ELF-1 (cell line): Measurements from ENCODE around the gene H1-8.
"Not testable (repeated sequence)": the region's sequence is repeated elsewhere in the genome, so short reads cannot be mapped to it uniquely, and the experiment has no call there.

Experiments used
- DNase-seq: peaks from one replicate; pipeline ENCODE4 v3.0.0-alpha.2; 2016; ENCODE audit warnings: low read depth, low spot score

The H1-8 gene

DNA sequence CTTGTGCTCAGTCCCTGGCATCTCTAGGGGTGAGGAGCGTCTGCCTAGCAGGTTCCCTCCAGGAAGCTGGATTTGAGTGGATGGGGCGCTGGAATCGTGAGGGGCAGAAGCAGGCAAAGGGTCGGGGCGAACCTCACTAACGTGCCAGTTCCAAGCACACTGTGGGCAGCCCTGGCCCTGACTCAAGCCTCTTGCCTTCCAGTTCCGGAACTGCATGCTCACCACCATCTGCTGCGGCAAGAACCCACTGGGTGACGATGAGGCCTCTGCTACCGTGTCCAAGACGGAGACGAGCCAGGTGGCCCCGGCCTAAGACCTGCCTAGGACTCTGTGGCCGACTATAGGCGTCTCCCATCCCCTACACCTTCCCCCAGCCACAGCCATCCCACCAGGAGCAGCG lies 9.6 kb upstream of the H1-8 start:
- no peak for DNase-seq

DNA sequence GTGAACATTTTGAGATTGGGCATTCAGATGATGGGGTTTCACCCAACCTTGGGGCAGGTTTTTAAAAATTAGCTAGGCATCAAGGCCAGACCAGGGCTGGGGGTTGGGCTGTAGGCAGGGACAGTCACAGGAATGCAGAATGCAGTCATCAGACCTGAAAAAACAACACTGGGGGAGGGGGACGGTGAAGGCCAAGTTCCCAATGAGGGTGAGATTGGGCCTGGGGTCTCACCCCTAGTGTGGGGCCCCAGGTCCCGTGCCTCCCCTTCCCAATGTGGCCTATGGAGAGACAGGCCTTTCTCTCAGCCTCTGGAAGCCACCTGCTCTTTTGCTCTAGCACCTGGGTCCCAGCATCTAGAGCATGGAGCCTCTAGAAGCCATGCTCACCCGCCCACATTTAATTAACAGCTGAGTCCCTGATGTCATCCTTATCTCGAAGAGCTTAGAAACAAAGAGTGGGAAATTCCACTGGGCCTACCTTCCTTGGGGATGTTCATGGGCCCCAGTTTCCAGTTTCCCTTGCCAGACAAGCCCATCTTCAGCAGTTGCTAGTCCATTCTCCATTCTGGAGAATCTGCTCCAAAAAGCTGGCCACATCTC lies 8.4 kb upstream of the H1-8 start:
- no peak for DNase-seq

DNA sequence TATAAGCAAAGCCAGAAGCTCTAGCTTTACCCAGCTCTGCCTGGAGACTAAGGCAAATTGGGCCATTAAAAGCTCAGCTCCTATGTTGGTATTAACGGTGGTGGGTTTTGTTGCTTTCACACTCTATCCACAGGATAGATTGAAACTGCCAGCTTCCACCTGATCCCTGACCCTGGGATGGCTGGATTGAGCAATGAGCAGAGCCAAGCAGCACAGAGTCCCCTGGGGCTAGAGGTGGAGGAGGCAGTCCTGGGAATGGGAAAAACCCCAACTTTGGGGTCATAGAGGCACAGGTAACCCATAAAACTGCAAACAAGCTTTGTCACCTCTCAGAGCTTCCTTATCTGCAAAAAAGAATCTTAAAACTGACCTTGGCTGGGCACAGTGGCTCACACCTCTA lies 7.9 kb upstream of the H1-8 start:
- DNase-seq = no peak

DNA sequence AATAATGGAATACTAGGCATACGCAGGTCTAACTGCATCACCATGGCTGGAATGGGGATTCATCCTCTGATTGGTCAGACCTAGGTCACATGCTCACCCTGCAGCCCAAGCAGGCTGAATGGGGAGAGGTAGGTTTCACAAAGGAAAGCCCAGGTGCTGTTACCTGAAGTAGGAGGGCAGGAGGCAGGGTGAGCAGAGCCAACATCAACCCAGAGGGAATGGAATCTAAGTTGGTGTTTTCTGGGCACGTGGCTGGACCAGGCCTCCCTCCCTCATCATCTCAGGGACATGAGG lies 6.7 kb upstream of the H1-8 start:
- DNase-seq = no peak

DNA sequence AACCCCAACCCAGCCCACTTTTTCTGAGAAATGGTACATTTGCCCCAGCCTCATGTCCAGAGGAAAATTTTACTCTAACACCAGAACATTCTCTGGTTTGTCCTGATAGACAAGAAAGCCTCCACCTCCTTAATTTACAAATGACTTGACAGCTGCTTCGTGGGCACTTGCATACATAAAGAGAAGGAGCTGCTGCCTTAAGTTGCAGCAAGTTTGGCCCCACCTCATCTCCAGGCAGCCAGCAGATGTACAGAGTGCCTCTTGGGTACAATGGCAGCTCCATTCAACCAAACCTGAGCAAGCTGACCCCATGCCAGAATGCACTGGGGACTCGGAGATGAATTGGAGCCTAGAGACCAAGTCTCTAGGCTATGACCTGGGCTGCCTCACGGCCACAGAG lies 6.2 kb upstream of the H1-8 start:
- no peak for DNase-seq

DNA sequence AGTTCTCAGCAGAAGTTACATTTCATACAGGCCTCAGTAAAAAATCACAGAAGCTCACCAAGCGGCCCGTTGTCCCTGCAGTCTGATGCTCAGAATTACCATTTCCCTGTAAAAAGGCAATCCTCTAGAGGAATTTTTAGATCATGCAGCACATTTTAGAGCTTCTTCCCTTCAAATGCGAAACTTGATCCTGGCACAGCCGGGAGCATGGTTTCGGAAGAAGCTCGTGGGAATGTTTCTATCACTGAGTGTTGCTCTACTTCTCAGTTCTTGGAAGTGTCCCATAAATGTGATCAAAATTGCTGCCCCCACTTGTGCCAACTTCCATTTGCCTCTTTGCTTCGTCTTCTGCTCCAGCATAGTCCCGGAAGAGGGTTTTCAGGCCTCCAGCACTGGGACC lies 3.8 kb upstream of the H1-8 start:
- no peak for DNase-seq

DNA sequence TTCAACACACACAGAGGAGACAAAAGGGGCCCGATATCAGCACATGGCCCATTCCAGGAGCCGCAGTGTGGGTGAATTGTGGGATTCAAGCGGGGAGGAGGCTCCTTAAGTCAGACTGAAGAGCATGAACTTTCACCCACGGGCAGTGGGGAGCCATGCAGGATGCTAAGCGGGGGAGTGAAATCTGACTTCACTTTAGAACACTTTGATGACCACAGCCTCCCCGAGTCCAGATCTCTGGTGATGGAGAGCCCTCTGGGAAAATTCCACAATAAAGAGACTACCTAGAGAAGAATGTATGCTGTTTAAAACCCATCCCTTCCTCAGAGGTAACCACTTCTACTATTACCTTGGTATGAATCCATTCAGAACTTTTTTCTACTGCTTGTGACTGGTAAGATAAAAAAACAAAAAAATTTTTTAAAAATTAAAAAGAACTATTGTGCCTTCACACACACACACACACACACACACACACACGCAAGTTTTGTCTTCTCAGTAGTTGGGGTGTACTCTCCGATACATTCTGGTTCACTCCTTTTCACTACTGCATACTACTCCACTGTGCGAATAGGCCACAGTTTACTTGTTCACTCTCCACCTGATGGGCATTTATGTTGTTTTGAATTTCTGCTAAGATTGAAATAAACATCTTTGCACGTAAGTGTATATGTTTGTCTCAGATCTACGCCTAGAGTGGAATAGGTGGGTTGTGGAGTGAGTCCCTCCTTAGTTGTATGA lies 2.0 kb upstream of the H1-8 start:
- DNase-seq = no peak

DNA sequence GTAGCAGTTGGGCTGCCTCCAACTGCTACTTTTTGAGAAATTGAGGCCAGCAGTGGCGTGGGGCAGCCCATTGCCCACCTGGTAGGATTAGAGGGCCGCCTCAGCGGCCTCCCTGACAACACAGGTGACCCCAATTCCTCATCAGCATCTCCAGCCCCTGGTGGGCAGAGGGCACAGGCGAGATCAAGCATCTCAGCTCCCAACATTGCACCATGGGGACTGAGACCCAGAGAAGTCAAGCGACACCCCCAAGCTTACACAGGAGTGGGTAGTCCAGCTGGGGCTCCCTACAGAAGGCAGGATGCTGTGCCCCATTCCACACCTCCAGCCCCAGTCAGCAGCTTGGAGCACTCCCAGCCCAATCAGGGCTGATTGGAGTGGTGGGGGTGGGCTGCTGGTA lies 228 bp upstream of the H1-8 start:
- DNase-seq = no peak

DNA sequence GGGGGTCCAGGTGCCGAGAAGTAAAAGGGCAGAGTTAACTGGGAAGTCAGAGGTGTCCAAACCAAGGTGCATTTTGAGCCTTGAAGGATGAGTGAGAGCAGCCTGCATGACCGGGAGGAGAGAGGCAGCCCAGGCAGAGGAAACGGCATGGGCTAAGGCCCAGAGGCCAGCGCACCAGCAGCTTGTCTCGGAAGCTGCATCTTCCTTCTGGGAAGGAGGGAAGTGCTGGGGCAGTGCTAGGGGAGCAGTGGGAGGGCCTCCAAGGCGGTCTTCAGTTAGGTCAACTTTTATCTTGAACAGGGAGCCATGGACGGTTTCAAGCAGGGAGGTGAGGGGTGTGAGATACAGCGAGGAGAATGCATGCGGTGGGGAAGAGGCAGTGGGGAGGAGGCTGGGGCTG lies 1.0 kb downstream of the H1-8 start:
- no peak for DNase-seq

DNA sequence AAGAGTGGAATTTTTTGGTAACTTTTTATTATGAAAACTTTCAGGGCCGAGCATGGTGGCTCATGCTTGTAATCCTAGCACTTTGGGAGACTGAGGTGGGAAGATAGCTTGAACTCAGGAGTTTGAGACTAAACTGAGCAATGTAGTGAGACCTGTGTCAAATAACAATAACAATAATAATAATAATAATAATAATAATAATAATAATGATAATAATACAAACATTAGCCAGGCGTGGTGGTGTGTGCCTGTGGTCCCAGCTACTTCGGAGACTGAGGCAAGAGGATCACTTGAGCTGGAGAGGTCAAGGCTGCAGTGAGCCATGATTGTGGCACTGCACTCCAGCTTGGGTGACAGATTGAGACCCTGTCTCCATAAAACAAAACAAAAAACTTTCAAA lies 3.0 kb downstream of the H1-8 start:
- DNase-seq = not testable (repeated sequence)

DNA sequence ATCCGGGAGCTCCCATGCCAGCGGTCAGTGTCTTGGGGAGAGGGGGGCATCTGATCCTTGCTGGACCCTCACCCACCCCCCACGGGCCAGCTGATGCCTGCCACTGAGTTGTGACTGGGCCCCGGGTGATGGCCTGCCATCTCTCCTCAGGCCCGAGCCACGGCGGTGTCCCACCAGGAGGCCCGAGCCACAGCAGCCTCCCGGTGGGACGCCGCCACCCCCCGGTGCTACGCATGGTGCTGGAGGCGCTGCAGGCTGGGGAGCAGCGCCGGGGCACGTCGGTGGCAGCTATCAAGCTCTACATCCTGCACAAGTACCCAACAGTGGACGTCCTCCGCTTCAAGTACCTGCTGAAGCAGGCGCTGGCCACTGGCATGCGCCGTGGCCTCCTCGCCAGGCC lies 4.3 kb downstream of the H1-8 start:
- no peak for DNase-seq

DNA sequence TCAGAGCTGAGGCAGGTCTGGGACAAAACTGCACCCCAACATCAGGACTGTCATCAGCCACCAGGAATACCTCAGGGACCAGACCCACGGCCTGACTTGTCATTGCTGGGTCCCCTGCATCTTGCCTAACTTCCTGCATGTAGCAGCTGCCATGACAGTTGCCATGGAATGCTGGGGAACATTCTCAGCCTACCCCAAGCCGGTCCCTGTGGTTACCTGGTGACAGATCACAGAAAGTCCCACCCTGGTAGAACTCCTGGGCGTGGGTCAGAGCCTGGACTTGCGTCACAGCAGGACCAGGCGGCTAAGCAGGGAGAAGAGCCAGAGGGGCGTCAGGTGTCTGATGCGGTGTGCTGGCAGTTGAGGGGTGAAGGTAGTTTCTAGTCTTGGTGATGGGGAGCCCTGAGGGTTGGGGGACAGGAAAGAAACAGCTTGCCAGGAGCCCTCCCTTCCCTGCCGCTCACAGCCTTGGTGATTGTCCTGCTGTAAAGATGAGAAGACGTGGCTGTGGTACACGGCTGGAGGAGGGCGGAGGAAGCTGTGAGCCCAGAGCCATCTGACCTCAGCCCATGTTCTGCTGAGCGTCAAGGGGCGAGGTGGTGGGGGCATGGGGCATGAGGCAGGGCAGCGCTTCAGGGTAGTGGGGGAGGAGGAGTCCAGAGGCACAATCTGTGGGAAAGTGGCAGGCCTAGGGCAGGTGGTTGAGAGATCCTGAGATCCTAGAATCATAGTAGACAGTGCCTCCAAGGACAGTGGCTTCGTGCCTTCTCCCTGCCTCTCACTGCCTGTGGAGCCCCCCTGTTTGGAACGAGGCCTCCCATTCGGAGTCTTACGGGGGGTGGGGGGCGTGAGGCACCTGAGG lies 5.4 kb downstream of the H1-8 start:
- no peak for DNase-seq

DNA sequence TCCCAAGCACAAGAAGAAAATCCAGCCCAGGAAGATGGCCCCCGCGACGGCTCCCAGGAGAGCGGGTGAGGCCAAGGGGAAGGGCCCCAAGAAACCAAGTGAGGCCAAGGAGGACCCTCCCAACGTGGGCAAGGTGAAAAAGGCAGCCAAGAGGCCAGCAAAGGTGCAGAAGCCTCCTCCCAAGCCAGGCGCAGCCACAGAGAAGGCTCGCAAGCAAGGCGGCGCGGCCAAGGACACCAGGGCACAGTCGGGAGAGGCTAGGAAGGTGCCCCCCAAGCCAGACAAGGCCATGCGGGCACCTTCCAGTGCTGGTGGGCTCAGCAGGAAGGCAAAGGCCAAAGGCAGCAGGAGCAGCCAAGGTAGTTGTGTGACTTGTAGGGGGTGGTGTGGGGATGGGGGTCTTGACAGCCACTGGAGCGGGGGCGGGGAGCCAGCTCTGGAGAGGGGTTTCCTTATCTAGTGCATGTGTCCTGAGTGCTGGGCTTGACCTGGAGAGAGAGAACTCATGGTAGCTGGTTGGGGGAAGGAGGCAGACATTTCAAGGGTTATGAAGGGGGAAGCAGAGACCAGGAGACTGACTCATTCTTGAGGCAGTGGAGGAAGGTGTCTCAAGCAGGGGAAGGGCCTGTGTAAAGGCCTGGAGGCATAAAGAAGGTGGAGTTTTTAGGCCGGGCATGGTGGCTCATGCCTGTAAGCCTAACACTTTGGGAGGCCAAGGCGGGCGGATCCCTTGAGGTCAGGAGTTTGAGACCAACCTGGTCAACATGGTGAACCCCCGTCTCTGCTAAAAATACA lies 6.2 kb downstream of the H1-8 start:
- peak; percentile 58 for DNase-seq

DNA sequence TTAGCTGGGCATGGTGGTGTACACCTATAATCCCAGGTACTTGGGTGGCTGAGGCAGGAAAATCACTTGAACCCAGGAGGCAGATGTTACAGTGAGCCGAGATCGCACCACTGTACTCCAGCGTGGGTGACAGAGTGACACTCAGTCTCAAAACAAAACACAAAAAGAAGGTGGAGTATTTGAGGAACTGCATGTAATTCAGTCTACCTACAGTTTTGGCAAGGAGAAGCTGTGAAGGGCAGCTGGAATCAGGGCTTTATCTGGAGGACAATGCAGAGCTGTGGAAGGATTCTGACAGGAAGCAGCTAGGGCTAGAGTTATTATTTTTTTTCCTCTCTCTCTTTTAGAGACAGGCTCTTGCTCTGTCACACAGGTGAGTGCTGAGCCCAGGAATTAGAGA lies 6.8 kb downstream of the H1-8 start:
- no peak for DNase-seq

DNA sequence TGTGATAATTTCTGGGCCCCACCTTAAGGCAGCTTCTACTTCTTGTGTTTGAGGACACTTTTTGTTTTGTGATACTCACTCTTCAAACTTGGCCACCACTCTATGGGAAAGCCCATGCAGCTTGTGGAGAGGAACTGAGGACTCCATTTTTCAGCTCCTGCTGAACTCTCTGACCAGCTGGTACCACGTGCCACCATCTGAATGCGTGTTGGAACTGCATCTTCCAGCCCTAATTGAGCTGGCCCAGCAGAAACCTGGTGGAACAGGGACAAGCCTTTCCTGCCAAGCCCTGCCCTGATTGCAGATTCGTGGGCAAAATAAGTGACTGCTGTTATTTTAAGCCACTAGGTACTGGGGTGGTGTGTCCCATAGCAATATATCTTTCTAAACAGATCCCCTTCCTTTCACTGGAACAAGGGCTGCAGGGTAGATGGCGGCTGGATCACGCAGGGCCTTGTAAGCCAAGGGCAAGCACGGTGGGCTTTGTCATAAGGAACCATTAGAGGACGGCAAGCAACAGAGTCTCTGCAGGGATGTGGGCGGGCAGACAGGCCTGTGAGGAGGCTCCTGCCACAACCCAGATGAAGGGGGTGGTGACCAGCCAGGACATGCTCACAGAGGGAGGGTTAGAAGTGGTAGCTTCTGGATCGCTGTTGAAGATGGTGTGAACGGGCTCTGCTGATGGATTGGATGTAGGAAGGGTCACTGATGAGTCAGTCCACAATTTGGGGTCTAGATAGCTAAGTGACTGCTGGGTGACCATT lies 9.5 kb downstream of the H1-8 start:
- peak; percentile 35 for DNase-seq

DNA sequence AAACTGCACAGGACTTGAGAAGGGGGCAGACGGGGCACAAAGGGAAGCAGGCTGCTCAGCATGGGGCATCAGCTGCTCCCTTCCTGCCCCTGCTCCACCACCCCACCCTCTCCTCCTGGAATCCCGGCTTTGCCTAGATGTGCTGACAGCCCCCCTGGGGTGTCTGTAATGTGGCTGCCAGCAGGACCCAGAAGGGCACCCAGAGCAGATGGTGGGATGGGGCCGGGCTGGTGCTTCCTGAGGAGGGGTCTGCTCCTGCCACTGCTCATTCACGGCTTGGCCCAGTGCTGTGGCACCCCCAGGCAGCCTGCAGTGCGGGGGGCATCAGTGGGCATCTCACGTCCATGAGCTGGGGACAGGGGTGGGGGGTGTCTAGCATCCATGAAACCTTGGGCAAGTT lies 10.2 kb downstream of the H1-8 start:
- DNase-seq = no peak

DNA sequence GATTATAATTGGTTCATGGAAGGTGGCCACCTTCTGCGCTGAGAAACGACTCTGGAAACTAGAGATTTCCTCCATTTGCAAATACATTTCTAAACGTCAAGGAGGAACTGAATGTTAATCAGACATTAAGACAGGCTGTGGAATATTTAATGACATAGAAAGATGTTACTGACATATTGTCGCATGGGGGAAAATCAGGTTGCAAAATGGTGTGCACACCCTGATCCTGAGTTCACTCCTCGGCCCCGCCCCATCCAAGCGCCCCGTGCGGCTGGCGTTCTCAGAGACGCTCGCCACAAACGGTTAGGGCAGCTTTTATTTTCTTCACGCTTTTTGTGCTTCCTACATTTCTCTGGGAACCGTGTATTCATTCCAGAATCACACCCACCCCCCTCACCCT lies 10.7 kb downstream of the H1-8 start:
- DNase-seq = no peak

DNA sequence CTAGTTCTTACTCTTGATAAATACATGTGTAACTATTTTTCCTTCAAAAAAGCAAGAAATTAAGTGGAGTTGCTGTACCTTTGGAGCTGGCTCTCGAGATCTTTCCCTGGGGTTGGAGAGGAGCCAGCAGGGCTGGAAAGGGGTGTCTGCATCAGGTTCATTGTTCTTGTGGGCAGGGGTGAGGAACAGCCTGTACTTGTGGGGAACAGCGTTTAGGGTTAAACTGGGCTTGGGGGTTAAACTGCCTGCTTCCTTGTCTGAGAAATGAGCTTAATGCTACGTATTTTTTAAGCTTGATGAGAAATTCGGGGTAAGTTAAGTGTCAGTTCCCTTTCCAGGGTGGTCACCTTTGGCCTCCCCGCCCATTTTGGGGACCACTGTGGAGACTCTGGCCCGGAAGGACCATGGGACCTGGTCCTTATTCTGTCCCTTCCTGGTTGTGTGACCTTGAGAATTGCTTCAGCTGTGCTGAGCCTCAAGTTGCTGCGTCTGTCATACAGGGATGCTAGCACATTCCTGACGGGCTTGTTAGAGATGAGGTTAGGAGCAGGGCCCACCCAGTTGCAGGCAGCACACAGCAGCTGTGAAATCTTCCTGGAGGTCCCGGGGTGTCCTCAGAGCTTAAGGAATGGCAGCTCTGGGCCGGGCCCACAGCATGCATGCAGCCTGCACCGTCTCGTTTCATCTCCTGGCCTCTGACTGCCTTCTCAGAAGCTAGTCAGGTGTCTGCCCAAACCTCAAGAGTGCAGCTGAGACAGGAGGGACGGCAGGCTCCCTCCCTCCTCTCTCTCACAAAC lies 11.6 kb downstream of the H1-8 start:
- peak; percentile 20 for DNase-seq

DNA sequence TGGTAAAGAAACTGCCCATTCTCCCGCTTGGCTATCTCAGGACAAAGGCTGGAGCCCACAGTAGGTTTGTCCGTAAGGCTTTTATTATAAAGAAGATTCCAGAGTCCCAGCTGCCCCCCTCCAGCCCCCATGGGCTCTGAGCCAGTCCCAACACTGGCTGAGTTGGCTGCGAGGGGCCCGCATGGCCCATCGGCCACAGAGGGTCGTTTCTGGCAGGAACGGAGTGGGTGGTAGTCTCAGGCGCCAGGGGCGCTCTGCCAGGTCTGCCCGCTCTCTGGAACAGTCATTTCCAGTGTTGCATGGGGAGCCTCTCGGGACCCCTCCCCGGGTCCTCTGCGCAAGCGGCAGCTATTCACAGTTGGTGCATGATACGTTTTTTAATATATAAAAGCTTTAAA lies 12.2 kb downstream of the H1-8 start:
- DNase-seq = no peak

DNA sequence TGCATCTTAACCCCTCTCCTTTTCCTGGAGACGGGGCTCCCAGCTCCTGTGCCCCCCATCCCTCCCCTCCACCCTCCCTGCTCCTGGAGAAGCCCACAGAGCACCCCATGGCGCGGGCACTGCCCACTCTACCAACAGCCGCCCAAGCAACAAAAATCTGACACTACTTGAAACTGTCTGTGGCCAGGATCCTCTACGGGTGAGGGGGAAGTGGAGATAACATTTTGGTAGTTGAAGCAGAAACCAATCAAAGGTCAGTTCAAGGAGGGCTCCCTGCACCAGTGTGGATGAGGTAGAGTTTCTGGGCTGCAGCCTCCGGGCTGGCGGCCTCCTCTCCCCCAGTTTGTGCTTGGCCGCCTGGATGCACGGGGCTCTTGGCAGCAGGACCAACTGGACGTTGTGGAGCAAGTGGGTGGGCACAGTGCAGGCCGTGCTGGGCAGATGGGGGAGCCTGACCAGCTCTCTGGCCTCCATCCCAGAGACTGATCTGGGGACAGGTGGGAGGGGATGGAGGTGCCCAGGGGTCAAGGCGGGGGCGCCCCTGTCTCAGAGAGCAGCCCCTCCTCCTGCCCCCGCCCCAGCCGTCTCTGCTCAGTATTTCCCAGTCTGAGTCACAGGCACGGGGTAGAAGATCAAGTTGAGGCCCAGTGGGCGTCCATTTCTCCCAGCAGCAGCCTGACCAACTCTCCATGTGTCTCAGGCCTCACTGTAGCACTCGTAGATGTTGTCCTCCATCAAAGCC lies 12.8 kb downstream of the H1-8 start:
- DNase-seq = no peak
